H1 (cell line): ENCODE results near the gene MATK. TPM values are rescaled to one million over a fixed set of nuclear protein-coding genes. Genes with fewer than 3 reads are reported as not detected.

ENCODE experiments used
- CHD2 ChIP-seq: IDR thresholded peaks from 2 replicates; pipeline ENCODE4 v1.6.1; 2012; ENCODE audit warnings: low read length, improper control_type of control experiment
- CREB1 ChIP-seq: IDR thresholded peaks from 2 replicates; pipeline ENCODE4 v1.6.1; 2012; ENCODE audit warnings: inconsistent platforms
- CTCF ChIP-seq, 3 experiments: IDR thresholded peaks; 1 replicate in 2 of 3; 2 replicates in 1 of 3; pipeline versions ENCODE4 v1.5.1 to v1.6.1; 2011; ENCODE audit warnings: low read length in 3 of 3, mild to moderate bottlenecking in 3 of 3, inconsistent platforms in 2 of 3, low read depth in 1 of 3, moderate library complexity in 1 of 3; ENCODE audit not compliant: insufficient read depth in 1 of 3; ENCODE audit errors: control extremely low read depth in 1 of 3
- FOSL1 ChIP-seq: IDR thresholded peaks from 2 replicates; pipeline ENCODE4 v1.6.1; 2011; ENCODE audit warnings: mild to moderate bottlenecking, low read depth, low read length, moderate library complexity; ENCODE audit not compliant: insufficient read depth
- KDM1A ChIP-seq: fragments of 200-600, 300-600 bp; sonication (generic); IDR thresholded peaks from 2 replicates; pipeline ENCODE4 v1.7.1; 2016; ENCODE audit warnings: mild to moderate bottlenecking, low read length, borderline replicate concordance
- MAX ChIP-seq: IDR thresholded peaks from 2 replicates; pipeline ENCODE4 v1.6.1; 2012; ENCODE audit warnings: inconsistent platforms
- POU5F1 ChIP-seq: IDR thresholded peaks from 2 replicates; pipeline ENCODE4 v1.6.1; 2011; ENCODE audit warnings: low read depth, mild to moderate bottlenecking, low read length, moderate library complexity
- SUZ12 ChIP-seq: fragments of 200-600 bp; sonication (generic); IDR thresholded peaks from 2 replicates; pipeline ENCODE4 v1.6.1; 2012; ENCODE audit warnings: mild to moderate bottlenecking, inconsistent platforms, low read length, moderate library complexity, mixed read lengths
- TAF7 ChIP-seq: optimal IDR thresholded peaks from 2 replicates; pipeline ENCODE3; 2011; ENCODE audit warnings: low read depth, mild to moderate bottlenecking, inconsistent platforms, low read length, moderate library complexity, borderline replicate concordance
- TBP ChIP-seq: IDR thresholded peaks from 2 replicates; pipeline ENCODE4 v1.6.1; 2011; ENCODE audit warnings: low read depth, low read length, improper control_type of control experiment
- polyA plus RNA-seq, 7 experiments: library from polyadenylated mRNA; depleted of rRNA in 3 of 7; stranded (reverse) in 5 of 7; unstranded in 2 of 7; fragments of >200 nt in 5 of 7; fragments of 200-250 nt in 2 of 7; gene quantifications; 1 replicate in 5 of 7; 2 replicates in 1 of 7; 4 replicates in 1 of 7; pipeline versions ENCODE4 v1.2.1 to v1.2.3, GENCODE V29; 2011 to 2013; ENCODE audit warnings: missing spikeins in 2 of 7, mixed read lengths in 2 of 7
- total RNA-seq: library from RNA; stranded (reverse); fragmentation: NEBNext Ultra II Directional; extraction: Animal tissue kit (Norgen Biotek cat#: 25700); gene quantifications from 2 replicates; pipeline ENCODE4 v1.2.1, GENCODE V29; 2021

The MATK gene
- total and polyA plus RNA-seq, 2 of the 8 experiments (the other 6 are each of a cell fraction or from before 2014, with no cell fraction given) = 20.5 to 21.4 TPM

GRCh38 chr19:3831601-3832000 lies 45.4 kb upstream of the MATK start (continued):
- TF ChIP-seq SUZ12 = no peak
- TF ChIP-seq TBP = no peak
- no peak for TF ChIP-seq CREB1
- TF ChIP-seq MAX = no peak
- no peak for TF ChIP-seq KDM1A
- TF ChIP-seq TAF7 = no peak
- no peak for TF ChIP-seq CTCF (IDR thresholded peaks at IDR 0.05; ENCODE audit: control extremely low read depth in 1 of 3, insufficient read depth in 1 of 3, low read depth in 1 of 3, low read length in 3 of 3)
- TF ChIP-seq POU5F1 = no peak
- no peak for TF ChIP-seq FOSL1
- no peak for TF ChIP-seq CHD2
